H1 (cell line): Measurements from ENCODE around the gene TM4SF18. TPM values are rescaled to one million over a fixed set of nuclear protein-coding genes. Genes with fewer than 3 reads are reported as not detected.

ENCODE experiments used
- CHD1 ChIP-seq: IDR thresholded peaks from 2 replicates; pipeline ENCODE4 v1.6.1; 2012; ENCODE audit warnings: low read depth, low read length, improper control_type of control experiment
- CREB1 ChIP-seq: IDR thresholded peaks from 2 replicates; pipeline ENCODE4 v1.6.1; 2012; ENCODE audit warnings: inconsistent platforms
- RFX5 ChIP-seq: IDR thresholded peaks from 2 replicates; pipeline ENCODE4 v1.6.1; 2011; ENCODE audit warnings: low read depth, low read length, improper control_type of control experiment, borderline replicate concordance
- SIRT6 ChIP-seq: IDR thresholded peaks from one replicate; pipeline ENCODE4 v1.7.1; 2012; ENCODE audit warnings: low read length, inconsistent platforms
- TAF7 ChIP-seq: optimal IDR thresholded peaks from 2 replicates; pipeline ENCODE3; 2011; ENCODE audit warnings: low read depth, mild to moderate bottlenecking, inconsistent platforms, low read length, moderate library complexity, borderline replicate concordance
- polyA plus RNA-seq, 7 experiments: library from polyadenylated mRNA; depleted of rRNA in 3 of 7; stranded (reverse) in 5 of 7; unstranded in 2 of 7; fragments of >200 nt in 5 of 7; fragments of 200-250 nt in 2 of 7; gene quantifications; 1 replicate in 5 of 7; 2 replicates in 1 of 7; 4 replicates in 1 of 7; pipeline versions ENCODE4 v1.2.1 to v1.2.3, GENCODE V29; 2011 to 2013; ENCODE audit warnings: missing spikeins in 2 of 7, mixed read lengths in 2 of 7
- total RNA-seq: library from RNA; stranded (reverse); fragmentation: NEBNext Ultra II Directional; extraction: Animal tissue kit (Norgen Biotek cat#: 25700); gene quantifications from 2 replicates; pipeline ENCODE4 v1.2.1, GENCODE V29; 2021

TM4SF18 gene
- total and polyA plus RNA-seq, 2 of the 8 experiments (the other 6 are each of a cell fraction or from before 2014, with no cell fraction given) = 2.9 to 13.6 TPM

DNA sequence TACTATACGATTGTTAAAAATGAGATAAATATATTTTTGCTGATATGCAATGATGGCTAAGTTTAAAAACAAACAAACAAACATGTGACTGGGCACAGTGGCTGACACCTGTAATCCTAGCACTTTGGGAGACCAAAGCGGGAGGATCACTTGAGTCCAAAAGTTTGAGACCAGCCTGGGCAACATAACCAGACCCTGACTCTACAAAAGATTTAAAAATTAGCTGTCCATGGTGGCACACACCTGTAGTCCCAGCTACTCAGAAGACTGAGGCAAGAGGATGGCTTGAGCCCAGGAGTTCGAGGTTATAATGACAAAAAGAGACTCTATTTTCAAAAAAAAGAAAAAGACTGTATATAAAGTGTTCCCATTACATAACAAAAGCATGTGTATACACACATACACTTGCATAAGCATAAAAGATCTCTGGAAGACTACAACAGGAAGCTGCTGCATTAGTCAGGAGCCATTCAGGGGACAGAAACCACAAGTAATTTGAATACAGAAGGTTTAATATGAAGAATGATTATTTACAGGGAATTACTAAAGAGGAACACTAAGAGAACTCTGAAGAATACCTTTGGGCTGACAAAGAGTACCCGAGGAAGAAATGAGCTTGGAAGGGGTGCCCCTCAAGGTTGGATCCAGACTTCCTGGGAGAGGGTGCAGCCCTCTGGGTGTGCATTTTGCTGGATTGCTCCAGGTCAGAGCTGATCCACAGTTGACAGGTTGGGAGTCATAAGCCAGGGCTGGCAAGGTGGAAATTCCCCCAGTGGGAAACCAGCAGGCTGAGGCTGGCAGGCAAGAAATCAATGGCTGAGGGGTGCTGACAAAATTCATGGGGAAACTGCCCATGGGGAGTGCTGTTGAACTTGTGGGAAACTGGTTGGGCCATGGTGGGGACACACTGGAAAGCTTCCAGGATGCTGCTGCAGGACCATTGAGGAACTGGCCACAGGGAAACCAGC is 9.3 kb upstream of the TM4SF18 start (continued):
- TF ChIP-seq CHD1 (no peak), CREB1 (no peak), SIRT6 (no peak), RFX5 (no peak), TAF7 (no peak)
